D341Med (cell line): Measurements from ENCODE around the gene FXYD2.
A peak's percentile ranks its signal among the peaks of the same experiment; 100 is the strongest.

Experiments
- DNase-seq: peaks from one replicate; pipeline ENCODE4 v3.0.0; 2012; ENCODE audit warnings: low spot score

Gene FXYD2

DNA sequence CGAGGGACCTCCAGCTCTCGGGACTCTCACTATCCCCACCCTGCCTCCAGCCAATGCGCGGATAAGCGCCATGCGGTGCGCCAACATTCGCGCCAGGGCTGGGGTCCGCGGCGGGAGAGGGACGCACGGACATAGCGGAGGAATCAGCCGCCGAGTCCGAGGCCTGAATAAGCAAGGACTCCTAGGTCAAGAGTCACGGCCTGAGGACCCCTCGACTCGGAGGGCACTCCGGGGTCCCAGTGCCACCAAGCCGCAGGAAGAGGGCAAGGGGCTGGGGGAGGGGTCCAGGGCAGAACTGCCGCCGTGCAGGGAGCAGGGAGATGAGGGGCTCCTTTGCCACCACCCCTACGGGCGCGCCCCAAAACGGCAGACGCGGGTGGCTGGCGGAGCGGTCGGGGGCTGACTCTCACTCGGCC is 28.1 kb downstream of the FXYD2 start:
- no peak for DNase-seq

- no peak for DNase-seq
These were observed 28.7 kb downstream of the FXYD2 start for GRCh38 chr11:117795638-117796455.

DNA sequence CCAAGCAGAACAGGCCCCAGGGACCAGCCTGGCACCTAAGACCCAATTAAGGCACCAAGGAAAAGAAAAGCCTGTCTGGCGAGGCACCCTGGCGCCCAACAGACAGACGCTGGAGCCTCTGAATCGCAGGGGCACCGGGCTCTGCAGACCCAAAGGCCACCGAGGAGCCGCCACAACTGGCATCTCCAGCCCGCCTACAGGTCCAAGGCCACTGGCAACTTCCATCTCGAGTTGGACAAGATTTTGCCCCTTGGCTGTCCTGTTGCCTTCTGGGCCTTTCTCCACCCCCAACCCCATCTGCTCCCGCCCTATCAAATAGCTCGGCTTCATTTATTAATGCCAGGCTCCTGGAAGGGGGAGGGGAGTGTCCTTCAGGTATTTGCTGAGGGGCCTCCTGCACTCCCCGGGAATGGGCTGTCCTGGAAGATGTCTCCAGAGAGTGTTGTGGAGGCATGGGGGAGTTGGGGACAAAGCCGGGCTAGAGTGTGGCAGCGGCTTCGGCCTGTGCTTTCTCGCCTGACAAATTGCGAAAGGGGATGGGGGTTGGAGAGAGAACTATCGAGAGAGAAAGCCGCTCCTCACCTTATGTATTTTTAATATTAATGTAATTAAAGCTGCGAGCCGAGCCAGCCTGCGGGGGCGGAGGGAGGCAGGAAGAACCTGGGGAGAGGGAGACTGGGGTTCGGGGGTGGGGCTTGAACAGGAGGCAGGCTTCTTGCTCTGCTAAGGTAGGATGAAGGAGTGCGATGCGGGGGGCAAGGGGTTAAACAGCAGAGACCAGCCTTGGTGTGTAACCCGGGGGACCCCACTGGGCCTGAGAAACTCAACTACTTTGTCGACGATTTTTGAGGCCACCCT is 29.5 kb downstream of the FXYD2 start:
- DNase-seq = peak; percentile 79

GRCh38 chr11:117794135-117794534 is 30.4 kb downstream of the FXYD2 start:
- DNase-seq = no peak

GRCh38 chr11:117793583-117793982 is 31.0 kb downstream of the FXYD2 start:
- peak; percentile 52 for DNase-seq

GRCh38 chr11:117792992-117793391 is 31.6 kb downstream of the FXYD2 start:
- DNase-seq = no peak

DNA sequence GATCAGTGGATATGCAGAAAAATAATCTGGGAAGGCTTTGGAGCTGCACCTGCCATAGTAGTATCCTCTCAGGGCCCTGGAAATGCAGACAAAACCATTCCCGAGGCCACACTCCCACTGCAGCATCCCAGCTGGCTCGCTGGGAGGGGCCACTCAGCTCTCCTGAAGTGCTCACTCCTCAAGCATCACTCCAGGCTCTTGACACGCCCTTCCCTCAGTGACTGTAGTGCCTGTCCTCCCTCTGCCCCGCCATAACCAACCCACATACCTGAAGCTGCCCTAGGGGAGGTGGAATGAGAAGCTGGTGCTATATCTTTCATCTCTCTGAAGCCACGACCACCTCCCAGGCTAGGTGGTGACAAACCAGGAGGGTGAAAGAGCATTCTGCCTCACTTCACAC is 32.3 kb downstream of the FXYD2 start:
- DNase-seq = no peak

- DNase-seq = no peak
These were observed 34.3 kb downstream of the FXYD2 start for GRCh38 chr11:117790279-117790678.

GRCh38 chr11:117789241-117789640 is 35.3 kb downstream of the FXYD2 start:
- DNase-seq = peak; percentile 84

DNA sequence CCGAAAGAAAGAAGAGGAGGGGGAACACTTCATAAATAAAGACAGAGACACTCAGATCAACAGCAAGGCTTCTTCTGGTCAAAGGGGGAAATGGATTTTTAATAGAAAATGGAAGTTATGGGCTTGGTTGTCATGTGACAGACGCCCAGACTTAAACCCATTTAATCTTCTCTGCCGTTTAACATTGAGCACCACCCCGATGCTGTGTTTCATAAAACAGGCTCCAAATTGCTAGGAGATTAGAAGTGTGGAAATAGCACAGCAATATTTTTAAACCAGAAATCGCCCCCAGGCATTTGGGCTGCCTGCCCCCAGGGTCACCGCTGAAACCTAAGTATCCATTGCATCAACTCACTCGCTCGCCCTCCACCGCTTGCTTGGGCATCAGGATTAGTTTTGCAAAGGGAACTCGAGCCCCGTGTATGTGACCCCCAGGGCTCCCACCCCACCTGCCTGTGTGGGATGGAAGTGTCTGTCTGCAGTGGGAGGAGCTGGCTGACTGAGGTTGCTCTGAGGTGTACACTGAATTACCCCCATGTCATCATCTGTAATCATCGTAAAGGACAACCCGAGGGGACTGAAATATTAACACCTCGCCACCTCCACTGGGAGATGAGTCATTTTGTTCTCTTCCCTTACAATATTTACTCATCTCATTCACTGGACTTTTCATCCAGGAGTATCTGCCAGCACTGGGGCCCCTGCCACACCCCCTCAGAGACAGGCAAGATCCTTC is 38.2 kb downstream of the FXYD2 start:
- DNase-seq = peak; percentile 50

- DNase-seq = no peak
These were observed 42.4 kb downstream of the FXYD2 start for GRCh38 chr11:117782101-117782500.

GRCh38 chr11:117781627-117782026 is 42.9 kb downstream of the FXYD2 start:
- peak; percentile 59 for DNase-seq

DNA sequence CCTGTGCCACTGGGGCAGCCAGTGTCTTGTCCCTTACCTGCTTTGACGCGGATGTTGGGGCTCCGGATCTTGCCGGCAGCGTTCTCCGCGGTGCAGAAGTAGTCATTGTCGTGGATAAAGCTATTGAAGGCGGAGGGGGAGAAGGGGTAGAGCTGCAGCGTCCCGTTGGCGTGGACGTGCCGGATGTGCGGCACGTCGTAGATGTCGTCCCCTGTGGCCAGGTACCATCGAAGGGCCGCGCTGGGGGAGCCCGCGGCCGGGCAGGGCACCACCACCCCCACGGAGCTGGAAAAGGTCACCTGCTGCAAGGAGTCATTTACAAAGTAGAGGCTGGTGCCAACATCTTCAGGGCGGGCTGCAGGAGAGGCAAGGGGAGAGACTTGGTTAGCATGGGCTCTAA is 44.1 kb downstream of the FXYD2 start:
- no peak for DNase-seq

- no peak for DNase-seq
These were observed 50.0 kb downstream of the FXYD2 start for GRCh38 chr11:117774553-117774952.

DNA sequence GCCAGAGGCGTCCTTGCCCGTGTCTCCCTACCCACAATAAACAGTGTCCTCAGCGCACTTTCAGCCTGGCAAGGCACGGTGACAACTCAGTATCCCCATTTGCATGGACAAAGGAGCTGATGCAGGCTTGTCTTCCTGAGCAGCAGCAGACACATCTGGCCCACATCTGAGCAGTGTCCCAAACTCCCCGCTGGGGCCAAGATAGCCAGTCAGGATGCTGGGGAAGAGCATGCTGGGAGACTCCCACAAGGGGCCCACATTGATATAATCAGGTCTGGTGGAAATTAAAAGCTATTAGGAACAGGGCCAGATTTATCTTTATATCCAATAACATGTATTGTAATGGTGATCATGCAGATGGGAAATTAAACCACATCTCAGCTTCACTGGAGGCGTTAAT is 52.2 kb downstream of the FXYD2 start:
- DNase-seq = no peak

GRCh38 chr11:117771841-117772240 is 52.7 kb downstream of the FXYD2 start:
- DNase-seq = no peak

- no peak for DNase-seq
These were observed 53.3 kb downstream of the FXYD2 start for GRCh38 chr11:117771197-117771596.

DNA sequence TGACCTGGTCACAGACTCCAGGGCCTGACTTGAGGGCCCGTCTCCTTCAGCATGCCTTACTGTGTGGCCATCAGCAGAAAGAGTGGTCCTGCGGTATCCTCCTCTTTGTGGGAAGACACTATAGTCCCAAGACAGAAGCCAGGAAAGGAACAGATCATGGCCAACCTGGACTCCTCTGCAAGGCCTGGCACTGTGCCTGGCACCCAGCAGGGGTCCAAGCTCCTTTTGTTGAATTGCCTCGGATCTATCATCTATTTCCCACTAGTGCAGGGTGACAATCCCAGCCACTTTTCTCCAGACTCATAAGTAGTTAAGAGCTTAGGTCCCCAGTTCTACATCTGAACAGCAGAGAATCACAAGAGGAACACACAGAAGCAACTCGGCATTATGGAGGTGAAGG is 54.5 kb downstream of the FXYD2 start:
- DNase-seq = no peak
